ENCODE data around the gene ECHS1. TPM values are rescaled to one million over a fixed set of nuclear protein-coding genes. Genes with fewer than 3 reads are reported as not detected.

Gene ECHS1
- total and polyA plus RNA-seq, 2 donors (not counting 3 experiments of a cell fraction or from before 2014, with no cell fraction given) = 46.2 to 108 TPM

DNA sequence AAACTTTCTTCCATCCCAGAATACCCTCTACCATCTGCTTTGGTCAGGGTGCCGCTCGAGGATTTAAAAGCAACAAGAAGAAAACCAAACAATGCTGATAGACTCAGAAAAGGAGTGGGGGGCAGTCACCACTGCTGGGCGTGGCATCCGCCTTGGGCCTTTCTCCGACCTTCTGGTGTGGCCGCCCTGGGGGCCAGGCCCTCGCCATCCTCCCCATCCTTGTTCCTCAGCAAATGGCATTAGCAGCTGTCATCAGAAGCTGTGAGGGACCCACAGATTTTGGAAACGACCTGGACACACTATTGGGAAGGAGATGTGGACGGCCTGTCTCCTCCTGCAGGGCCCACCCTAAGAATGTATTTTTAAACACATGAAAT is 60.4 kb downstream of the ECHS1 start:
- ChIA-PET CTCF (interaction anchor here (3.6 kb wide), 1 partner anchor 12 kb away, joined by 13 read pairs; no protein-coding TSS in a partner anchor), POLR2A (no interaction called here)
- dilution Hi-C loops (cut with MboI; ENCODE audit: extremely low pct_ligation_motif_present, low sequenced_read_pairs) = no loop called here
- no peak overlapping the region for H2AFZ ChIP-seq (ENCODE audit: low read depth, low read length)
- no TSS peak for BruUV-seq (replicated peaks)
- DNase-seq (ENCODE audit: low read depth, low spot score) (no peak), FAIRE-seq (no peak)
- peaks cover 4% of the 10 kb centered on the region for H3K4me1 ChIP-seq (ENCODE audit: control insufficient read depth, extremely low read depth, insufficient read depth, low read length)
- no peak overlapping the region for H3K9ac ChIP-seq (replicated peaks; ENCODE audit: extremely low read depth, insufficient read depth, low read length)
- H4K20me1 ChIP-seq (replicated peaks; ENCODE audit: control insufficient read depth, extremely low read depth, insufficient read depth, low read length) = no peaks in the 10 kb centered on the region
- no peak overlapping the region for H3K27ac ChIP-seq (ENCODE audit: insufficient read depth, low read depth, low read length)
- H3K4me2 ChIP-seq (ENCODE audit: insufficient read depth, low read length) = no peak overlapping the region
- no peaks in the 10 kb centered on the region for H3K9me3 ChIP-seq (replicated peaks; ENCODE audit: control insufficient read depth, insufficient read depth, low read length)
- intact Hi-C loops (cut with micrococcal nuclease) = no loop called here
- TF ChIP-seq MYC (IDR thresholded peaks at IDR 0.05; ENCODE audit: low read depth, low read length) (no peak), EZH2 (IDR thresholded peaks at IDR 0.05; ENCODE audit: borderline replicate concordance, low read depth, low read length, severe bottlenecking) (no peak)
- no peak overlapping the region for H3K4me3 ChIP-seq (replicated peaks in 1 of 3; ENCODE audit: insufficient read depth in 1 of 3, low read depth in 1 of 3, low read length in 3 of 3)
- peaks cover 3 to 5% of the 10 kb centered on the region in 2 experiments for H3K36me3 ChIP-seq (ENCODE audit: control insufficient read depth in 2 of 2, extremely low read depth in 1 of 2, insufficient read depth in 2 of 2, low read length in 2 of 2)
- peaks cover 7% of the 10 kb centered on the region for H3K79me2 ChIP-seq (ENCODE audit: control insufficient read depth, insufficient read depth, low read length)
- no peaks in the 10 kb centered on the region for H3K27me3 ChIP-seq (ENCODE audit: control insufficient read depth in 2 of 2, insufficient read depth in 2 of 2, low read length in 2 of 2)
- H3K9me1 ChIP-seq (replicated peaks; ENCODE audit: control insufficient read depth, extremely low read depth, insufficient read depth, low read length) = no peaks in the 10 kb centered on the region

Small RNA genes within 50 kb of the gene (microRNA-seq; reads per million reads assigned to microRNA genes)
- gene MIR3944 (ENCODE audit: borderline number of aligned reads, borderline replicate concordance) = 3.1 reads per million

Small RNA genes within 50 kb of the gene (small RNA-seq; reads per million reads assigned to genes)
- gene AL360181.4 (ENCODE audit: insufficient read depth, insufficient read length, low read depth, low replicate concordance) (not detected), gene BANF1P2 (ENCODE audit: insufficient read depth, insufficient read length, low read depth, low replicate concordance) (not detected), gene MIR3944 (ENCODE audit: insufficient read depth, insufficient read length, low read depth, low replicate concordance) (0.66 reads per million)

Other genes starting within 250 kb of the ECHS1 start
- gene KNDC1, start 213.1 kb downstream of the ECHS1 start, total RNA-seq = not detected in 2 replicates
- not detected in 2 replicates for gene KNDC1, start 213.1 kb downstream of the ECHS1 start, polyA plus RNA-seq
- gene UTF1, start 143.1 kb downstream of the ECHS1 start, total RNA-seq = not detected in 2 replicates
- not detected in 2 replicates for gene UTF1, start 143.1 kb downstream of the ECHS1 start, polyA plus RNA-seq
- gene VENTX, start 135.5 kb downstream of the ECHS1 start, total RNA-seq = not detected in 2 replicates
- gene VENTX, start 135.5 kb downstream of the ECHS1 start, polyA plus RNA-seq = not detected in 2 replicates
- gene ADAM8, start 96.5 kb downstream of the ECHS1 start, total RNA-seq = 0.55 and 1.5 TPM in 2 replicates
- 0.49 and 0.51 TPM in 2 replicates for gene ADAM8, start 96.5 kb downstream of the ECHS1 start, polyA plus RNA-seq
- gene TUBGCP2, start 64.5 kb downstream of the ECHS1 start, total RNA-seq = 48.8 and 53.1 TPM in 2 replicates
- 37.1 and 45.6 TPM in 2 replicates for gene TUBGCP2, start 64.5 kb downstream of the ECHS1 start, polyA plus RNA-seq
- gene ZNF511, start 64.4 kb downstream of the ECHS1 start, total RNA-seq = 37.9 and 40.4 TPM in 2 replicates
- gene ZNF511, start 64.4 kb downstream of the ECHS1 start, polyA plus RNA-seq = 25.6 and 36.3 TPM in 2 replicates
- gene CALY, start 36.5 kb downstream of the ECHS1 start, total RNA-seq = not detected in 2 replicates
- not detected in 2 replicates for gene CALY, start 36.5 kb downstream of the ECHS1 start, polyA plus RNA-seq
- gene PRAP1, start 26.0 kb downstream of the ECHS1 start, total RNA-seq = not detected in 2 replicates
- gene PRAP1, start 26.0 kb downstream of the ECHS1 start, polyA plus RNA-seq = not detected in 2 replicates
- 16.2 and 17.4 TPM in 2 replicates for gene FUOM, start 15.3 kb downstream of the ECHS1 start, total RNA-seq
- 33.9 and 39.0 TPM in 2 replicates for gene FUOM, start 15.3 kb downstream of the ECHS1 start, polyA plus RNA-seq
- 2.6 and 5.6 TPM in 2 replicates for gene PAOX, start 5.9 kb upstream of the ECHS1 start, total RNA-seq
- gene PAOX, start 5.9 kb upstream of the ECHS1 start, polyA plus RNA-seq = 3.8 and 4.7 TPM in 2 replicates
- gene MTG1, start 20.8 kb upstream of the ECHS1 start, total RNA-seq = 60.2 and 66.5 TPM in 2 replicates
- gene MTG1, start 20.8 kb upstream of the ECHS1 start, polyA plus RNA-seq = 83.4 and 91.6 TPM in 2 replicates
- gene SPRN, start 51.3 kb upstream of the ECHS1 start, total RNA-seq = 0.13 TPM in 1 of 2 replicates, not detected in the other
- 0.03 TPM in 1 of 2 replicates, not detected in the other for gene SPRN, start 51.3 kb upstream of the ECHS1 start, polyA plus RNA-seq
- gene SCART1, start 80.6 kb upstream of the ECHS1 start, total RNA-seq = 1.0 and 1.1 TPM in 2 replicates
- 0.84 and 0.90 TPM in 2 replicates for gene SCART1, start 80.6 kb upstream of the ECHS1 start, polyA plus RNA-seq
- gene CYP2E1, start 154.0 kb upstream of the ECHS1 start, total RNA-seq = not detected in 2 replicates
- gene CYP2E1, start 154.0 kb upstream of the ECHS1 start, polyA plus RNA-seq = 0.08 and 0.21 TPM in 2 replicates
- gene SYCE1, start 192.2 kb upstream of the ECHS1 start, total RNA-seq = not detected in 2 replicates
- not detected in 2 replicates for gene SYCE1, start 192.2 kb upstream of the ECHS1 start, polyA plus RNA-seq

Measured in endothelial cell of umbilical vein (primary cell).